Adrenal gland (tissue), 19 donors: Measurements from ENCODE around the gene DNAJC15. TPM values are rescaled to one million over a fixed set of nuclear protein-coding genes. Genes with fewer than 3 reads are reported as not detected.
A peak's percentile ranks its signal among the peaks of the same experiment; 100 is the strongest.

Source experiments
- DNase-seq, 7 donors: peaks; one replicate each; pipeline ENCODE4 v3.0.0-alpha.2; 2019 to 2020
- H3K27ac ChIP-seq, 5 donors: fragments of 200-600 bp; sonication (generic) in 4 of 5; 1 replicate in 3 of 5; 2 replicates in 2 of 5; pipeline versions ENCODE4 v1.5.1 to v1.8.0; 2016 to 2020; ENCODE audit warnings: mild to moderate bottlenecking in 1 of 5
- H3K27me3 ChIP-seq: fragments of 200-600 bp; 2 replicates; pipeline ENCODE4 v1.8.0; 2021
- H3K36me3 ChIP-seq, 2 donors: fragments of 200-600 bp; replicated peaks in 1 of 2; 1 replicate in 1 of 2; 2 replicates in 1 of 2; pipeline versions ENCODE4 v1.5.1 to v1.8.0; 2018 to 2022
- H3K4me1 ChIP-seq, 2 donors: fragments of 200-600 bp; replicated peaks in 1 of 2; 1 replicate in 1 of 2; 2 replicates in 1 of 2; pipeline versions ENCODE4 v1.5.1 to v1.8.0; 2018 to 2021
- H3K4me3 ChIP-seq, 4 donors: fragments of 200-600 bp; sonication (generic) in 3 of 4; one replicate each; pipeline ENCODE4 v1.5.1; 2016 to 2018
- H3K9me3 ChIP-seq, 3 donors: fragments of 200-600 bp; sonication (generic) in 1 of 3; replicated peaks in 1 of 3; 1 replicate in 2 of 3; 2 replicates in 1 of 3; pipeline versions ENCODE4 v1.5.1 to v1.8.0; 2016 to 2021
- POLR2A ChIP-seq, 2 donors: fragments of 450-650 bp; IDR thresholded peaks; one replicate each; pipeline ENCODE4 v1.6.1; 2017; ENCODE audit warnings: antibody characterized with exemption in 2 of 2, mild to moderate bottlenecking in 2 of 2, moderate library complexity in 1 of 2
- WGBS, 4 donors: extraction: QIAGEN DNeasy Blood & Tissue Kit in 2 of 4; methylation state at CpG; one replicate each; pipeline versions ENCODE4 v1.1.5 to v1.1.7; 2013 to 2017; 5-methylcytosine and 5-hydroxymethylcytosine counted together
- intact Hi-C, 2 donors: fragments of 100-400 bp; cut with DNase I; formaldehyde crosslinking; loops; one replicate each; pipeline versions ENCODE4 v1.14.1 to v1.15.0; 2022 to 2023
- long read RNA-seq, 10 donors: library from polyadenylated mRNA in 3 of 10; unstranded in 2 of 10; stranded (forward) in 1 of 10; transcript quantifications; one replicate each; pipeline ENCODE4 v2.0.0 and lab custom pipeline, GENCODE V29; 2021 to 2026
- polyA plus RNA-seq, 3 donors: library from polyadenylated mRNA; stranded (reverse); fragments of 200-250 nt in 2 of 3; fragments of 350-450 nt in 1 of 3; fragmentation: Illumina TruSeq in 1 of 3; extraction: RNeasy Lipid Tissue Mini Kit (QIAGEN cat#74804) in 1 of 3; gene quantifications; one replicate each; pipeline ENCODE4 v1.2.3, GENCODE V29; 2013 to 2014
- total RNA-seq, 9 donors: library from RNA; depleted of rRNA in 4 of 9; stranded (reverse); fragments of >200 nt in 4 of 9; fragments of 120-200 nt in 1 of 9; fragmentation: NEBNext Ultra II Directional in 1 of 9; extraction: Animal tissue kit (Norgen Biotek cat#: 25700) in 1 of 9; gene quantifications; one replicate each; pipeline versions ENCODE4 v1.1.0 to v1.2.4, GENCODE V29; 2013 to 2023
- TF ChIP-seq, protein P1 (sequence below), 6 experiments: fragments of 450-650 bp in 4 of 6; fragments of 200-600 bp in 2 of 6; sonication (generic) in 1 of 6; IDR thresholded peaks; 1 replicate in 5 of 6; 2 replicates in 1 of 6; pipeline versions ENCODE4 v1.5.1 to v1.8.0; 2016 to 2021; ENCODE audit warnings: antibody characterized with exemption in 6 of 6, mild to moderate bottlenecking in 2 of 6, moderate library complexity in 1 of 6
- donor health status: healthy with polysubstance abuse.
- donor health status: Bipolar disorder and iron deficiency.
- donor health status: DM: yes; HTN: yes; CAD: no.
- donor health status: DM: no; HTN: no; CAD: no.
- donor health status: DM: no; HTN: no; CAD: no.
- donor health status: DM: yes; HTN: yes; CAD: no.

The DNAJC15 gene
- total RNA-seq (10 to 100 TPM; 10.0 to 33.5 (median 17.4) TPM), polyA plus RNA-seq (10 to 100 TPM; 13.5 to 23.1 (median 21.4) TPM)
- long read RNA-seq, donor 1, full-length matches to known transcripts = 99 of 107 reads
- long read RNA-seq, donor 1, partial matches to known transcripts = 8 of 107 reads
- long read RNA-seq, donor 1, other reads (novel, unspliced or antisense) = 0 of 107 reads
- long read RNA-seq, donor 2, full-length matches to known transcripts = 72 of 89 reads
- long read RNA-seq, donor 2, partial matches to known transcripts = 0 of 89 reads
- long read RNA-seq, donor 2, other reads (novel, unspliced or antisense) = 17 of 89 reads
- long read RNA-seq, donor 3, full-length matches to known transcripts = 63 of 71 reads
- long read RNA-seq, donor 3, partial matches to known transcripts = 8 of 71 reads
- long read RNA-seq, donor 3, other reads (novel, unspliced or antisense) = 0 of 71 reads
- long read RNA-seq, donor 4, full-length matches to known transcripts = 90 of 103 reads
- long read RNA-seq, donor 4, partial matches to known transcripts = 1 of 103 reads
- long read RNA-seq, donor 4, other reads (novel, unspliced or antisense) = 12 of 103 reads
- long read RNA-seq, donor 5, full-length matches to known transcripts = 36 of 41 reads
- long read RNA-seq, donor 5, partial matches to known transcripts = 0 of 41 reads
- long read RNA-seq, donor 5, other reads (novel, unspliced or antisense) = 5 of 41 reads
- long read RNA-seq, donor 6, full-length matches to known transcripts = 43 of 51 reads
- long read RNA-seq, donor 6, partial matches to known transcripts = 2 of 51 reads
- long read RNA-seq, donor 6, other reads (novel, unspliced or antisense) = 6 of 51 reads
- long read RNA-seq, donor 7, full-length matches to known transcripts = 16 of 16 reads
- long read RNA-seq, donor 7, partial matches to known transcripts = 0 of 16 reads
- long read RNA-seq, donor 7, other reads (novel, unspliced or antisense) = 0 of 16 reads
- long read RNA-seq, donor 8, full-length matches to known transcripts = 47 of 47 reads
- long read RNA-seq, donor 8, partial matches to known transcripts = 0 of 47 reads
- long read RNA-seq, donor 8, other reads (novel, unspliced or antisense) = 0 of 47 reads
- long read RNA-seq, donor 9, full-length matches to known transcripts = 57 of 64 reads
- long read RNA-seq, donor 9, partial matches to known transcripts = 7 of 64 reads
- long read RNA-seq, donor 9, other reads (novel, unspliced or antisense) = 0 of 64 reads
- long read RNA-seq, donor 10, full-length matches to known transcripts = 20 of 20 reads
- long read RNA-seq, donor 10, partial matches to known transcripts = 0 of 20 reads
- long read RNA-seq, donor 10, other reads (novel, unspliced or antisense) = 0 of 20 reads

DNA sequence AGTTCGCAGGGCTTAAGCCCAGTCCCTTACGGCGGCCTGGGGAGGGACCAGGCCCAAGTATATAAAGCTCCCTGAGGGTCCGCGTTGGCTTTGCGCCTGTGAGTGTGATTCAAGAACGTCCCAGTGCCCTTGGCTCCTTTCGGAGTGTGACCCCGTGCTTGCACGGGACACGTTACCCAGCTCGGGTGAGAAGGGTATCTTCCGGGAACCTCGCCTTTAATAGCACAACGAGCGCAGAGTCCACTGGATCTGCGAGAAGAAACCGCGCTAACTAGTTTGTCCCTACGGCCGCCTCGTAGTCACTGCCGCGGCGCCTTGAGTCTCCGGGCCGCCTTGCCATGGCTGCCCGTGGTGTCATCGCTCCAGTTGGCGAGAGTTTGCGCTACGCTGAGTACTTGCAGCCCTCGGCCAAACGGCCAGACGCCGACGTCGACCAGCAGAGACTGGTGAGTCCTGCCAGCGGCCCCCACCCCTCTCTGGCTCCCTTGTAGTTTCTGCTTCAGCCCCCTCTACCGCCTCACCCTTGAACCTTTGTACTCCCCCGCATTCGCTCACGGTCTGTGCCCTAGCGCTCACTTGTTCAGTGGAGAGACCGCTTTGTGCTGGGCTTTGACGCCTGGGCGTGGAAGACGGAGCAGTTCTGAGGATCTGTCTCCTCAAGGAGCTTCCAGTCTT is at the start of gene DNAJC15:
Gene DNAJC15 (plus strand): TSS at position 298 of the 675 bp plus-strand sequence. CDS start 41 bp downstream, at position 339.
- peak within 1 kb of the TSS; percentile 61 to 86 (median 82) for H3K27ac ChIP-seq
- H3K4me3 ChIP-seq = peak within 1 kb of the TSS in 3 of 4 donors; percentile 52 to 94 (median 55)
- H3K9me3 ChIP-seq = no peaks in the 10 kb centered on the region
- intact Hi-C loops = no loop called here
- peaks cover 20 to 21% of the 10 kb centered on the region in 2 donors for H3K4me1 ChIP-seq
- peak; percentile 73 to 91 (median 85) for DNase-seq
- WGBS, 4 donors = 3 to 29% (median 15%) methylated on average over 20 to 48 of the region's 48 CpGs
- no peaks in the 10 kb centered on the region for H3K27me3 ChIP-seq
- TF ChIP-seq POLR2A (IDR thresholded peaks at IDR 0.05) = peak in 1 of 2 donors; percentile 65
- TF ChIP-seq, protein P1, sequence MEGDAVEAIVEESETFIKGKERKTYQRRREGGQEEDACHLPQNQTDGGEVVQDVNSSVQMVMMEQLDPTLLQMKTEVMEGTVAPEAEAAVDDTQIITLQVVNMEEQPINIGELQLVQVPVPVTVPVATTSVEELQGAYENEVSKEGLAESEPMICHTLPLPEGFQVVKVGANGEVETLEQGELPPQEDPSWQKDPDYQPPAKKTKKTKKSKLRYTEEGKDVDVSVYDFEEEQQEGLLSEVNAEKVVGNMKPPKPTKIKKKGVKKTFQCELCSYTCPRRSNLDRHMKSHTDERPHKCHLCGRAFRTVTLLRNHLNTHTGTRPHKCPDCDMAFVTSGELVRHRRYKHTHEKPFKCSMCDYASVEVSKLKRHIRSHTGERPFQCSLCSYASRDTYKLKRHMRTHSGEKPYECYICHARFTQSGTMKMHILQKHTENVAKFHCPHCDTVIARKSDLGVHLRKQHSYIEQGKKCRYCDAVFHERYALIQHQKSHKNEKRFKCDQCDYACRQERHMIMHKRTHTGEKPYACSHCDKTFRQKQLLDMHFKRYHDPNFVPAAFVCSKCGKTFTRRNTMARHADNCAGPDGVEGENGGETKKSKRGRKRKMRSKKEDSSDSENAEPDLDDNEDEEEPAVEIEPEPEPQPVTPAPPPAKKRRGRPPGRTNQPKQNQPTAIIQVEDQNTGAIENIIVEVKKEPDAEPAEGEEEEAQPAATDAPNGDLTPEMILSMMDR (IDR thresholded peaks at IDR 0.05) = peak in 2 of 6 experiments; percentile 7 to 9
- H3K36me3 ChIP-seq = no peaks in the 10 kb centered on the region

- intact Hi-C loops = no loop called here
Observed at GRCh38 chr13:42976066-42976465, 47.3 kb upstream of the DNAJC15 start.

DNA sequence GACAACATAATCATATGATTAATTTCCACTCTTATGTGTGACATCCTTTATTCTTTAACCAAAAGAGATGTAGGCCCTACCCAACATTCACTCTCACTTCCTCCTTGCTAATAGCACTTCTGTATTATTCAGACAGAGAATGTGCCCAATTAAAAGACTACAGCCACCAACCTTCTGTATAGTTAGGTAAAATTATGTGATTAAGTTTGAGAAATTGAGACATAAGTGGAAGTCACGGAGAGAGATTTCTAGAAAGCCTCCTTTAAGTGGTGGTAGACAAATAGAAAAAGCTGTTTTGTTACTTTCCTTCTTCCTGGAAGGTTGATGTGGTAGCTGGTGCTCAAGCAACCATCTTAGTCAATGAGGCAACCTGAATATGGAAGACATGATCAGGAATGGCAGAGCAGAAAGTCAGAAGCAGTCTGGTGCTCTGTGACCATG is 46.1 kb upstream of the DNAJC15 start:
- no peaks in the 10 kb centered on the region for H3K9me3 ChIP-seq
- WGBS, 4 donors = 72 to 83% (median 79%) methylated on average over 1 of the region's 1 CpG
- TF ChIP-seq POLR2A (IDR thresholded peaks at IDR 0.05) = no peak
- TF ChIP-seq, protein P1 (IDR thresholded peaks at IDR 0.05) = no peak
- no peaks in the 10 kb centered on the region for H3K27me3 ChIP-seq
- intact Hi-C loops = no loop called here
- H3K4me3 ChIP-seq = no peak overlapping the region
- DNase-seq = no peak
- peaks cover 6 to 16% of the 10 kb centered on the region in 2 donors for H3K4me1 ChIP-seq
- H3K27ac ChIP-seq = no peak overlapping the region
- no peaks in the 10 kb centered on the region for H3K36me3 ChIP-seq

More at GRCh38 chr13:42976066-42976465, 47.3 kb upstream of the DNAJC15 start:
- Histone ChIP-seq H3K27ac (no peak overlapping the region), H3K27me3 (no peaks in the 10 kb centered on the region), H3K4me3 (no peak overlapping the region), H3K36me3 (no peaks in the 10 kb centered on the region), H3K4me1 (peaks cover 0 to 6% of the 10 kb centered on the region in 2 donors), H3K9me3 (no peaks in the 10 kb centered on the region)
- DNase-seq = no peak
- WGBS, 4 donors = 65 to 72% (median 68%) methylated on average over 3 of the region's 3 CpGs
- TF ChIP-seq, protein P1 (IDR thresholded peaks at IDR 0.05) = no peak
- TF ChIP-seq POLR2A (IDR thresholded peaks at IDR 0.05) = no peak
